IPS DF 6.9 (cell line): ENCODE results near the gene RSBN1L.
"Not testable (repeated sequence)": the region's sequence is repeated elsewhere in the genome, so short reads cannot be mapped to it uniquely, and the experiment has no call there.

Experiments used
- DNase-seq: peaks from one replicate; pipeline ENCODE4 v3.0.0-alpha.2; 2013; ENCODE audit warnings: low read depth, low spot score
- H3K27ac ChIP-seq: one replicate; pipeline ENCODE4 v1.5.1; 2013; ENCODE audit warnings: low read length, control low read depth
- H3K27me3 ChIP-seq: 2 replicates; pipeline ENCODE4 v1.6.1; 2013; ENCODE audit warnings: mild to moderate bottlenecking, low read length; ENCODE audit not compliant: control insufficient read depth, insufficient read depth
- H3K36me3 ChIP-seq: 2 replicates; pipeline ENCODE4 v1.6.1; 2013; ENCODE audit warnings: low read length; ENCODE audit not compliant: control insufficient read depth, insufficient read depth
- H3K4me1 ChIP-seq: 2 replicates; pipeline ENCODE4 v1.6.1; 2013; ENCODE audit warnings: low read length; ENCODE audit not compliant: control insufficient read depth, insufficient read depth
- H3K4me3 ChIP-seq: 2 replicates; pipeline ENCODE4 v1.5.1; 2013; ENCODE audit warnings: mild to moderate bottlenecking, low read length
- H3K9me3 ChIP-seq: 2 replicates; pipeline ENCODE4 v1.6.1; 2013; ENCODE audit warnings: low read length, inconsistent platforms; ENCODE audit not compliant: control insufficient read depth, insufficient read depth
- WGBS: extraction: QIAGEN DNeasy Blood & Tissue Kit; methylation state at CpG from one replicate; pipeline ENCODE4 v1.1.7; 2013; ENCODE audit warnings: mixed read lengths, missing lambda C conversion rate; ENCODE audit not compliant: insufficient read length, insufficient coverage; 5-methylcytosine and 5-hydroxymethylcytosine counted together

Gene RSBN1L

DNA sequence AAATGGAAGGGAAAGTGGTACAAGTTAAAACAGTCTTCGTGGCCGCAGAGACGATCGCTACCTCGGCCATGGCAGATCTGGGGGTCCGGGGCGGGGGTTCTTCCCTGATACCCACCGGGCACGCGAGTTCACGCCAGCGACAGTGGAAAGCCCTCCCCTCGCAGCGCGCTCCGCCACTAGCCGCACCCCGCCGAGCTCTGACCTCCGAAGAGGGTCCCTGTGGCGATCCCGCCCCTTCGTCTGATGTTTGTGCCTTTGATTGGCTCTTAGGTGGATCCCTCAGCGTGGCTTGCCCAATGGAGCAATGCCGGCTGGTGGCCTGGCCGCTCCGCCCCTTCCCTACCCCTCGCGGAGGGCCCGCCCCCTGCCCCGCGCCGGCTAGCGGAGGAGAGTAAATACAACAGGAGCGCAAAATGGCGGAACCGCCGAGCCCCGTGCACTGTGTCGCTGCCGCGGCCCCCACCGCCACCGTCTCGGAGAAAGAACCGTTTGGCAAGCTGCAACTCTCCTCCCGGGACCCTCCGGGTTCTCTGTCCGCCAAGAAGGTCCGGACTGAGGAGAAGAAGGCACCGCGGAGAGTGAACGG is at the start of gene RSBN1L:
Gene RSBN1L, plus strand, starts transcription at position 403 of the 586 bp plus-strand sequence. Its CDS starts 11 bp downstream, at position 414.
- no peaks in the 10 kb centered on the region for H3K9me3 ChIP-seq
- no peaks in the 10 kb centered on the region for H3K27me3 ChIP-seq
- H3K27ac ChIP-seq = no peak within 1 kb of the TSS
- H3K4me3 ChIP-seq = peak within 1 kb of the TSS; percentile 73
- WGBS = no CpG with 5 or more reads among the region's 53 CpGs
- no peaks in the 10 kb centered on the region for H3K4me1 ChIP-seq
- no peaks in the 10 kb centered on the region for H3K36me3 ChIP-seq
- DNase-seq = peak; percentile 93

DNA sequence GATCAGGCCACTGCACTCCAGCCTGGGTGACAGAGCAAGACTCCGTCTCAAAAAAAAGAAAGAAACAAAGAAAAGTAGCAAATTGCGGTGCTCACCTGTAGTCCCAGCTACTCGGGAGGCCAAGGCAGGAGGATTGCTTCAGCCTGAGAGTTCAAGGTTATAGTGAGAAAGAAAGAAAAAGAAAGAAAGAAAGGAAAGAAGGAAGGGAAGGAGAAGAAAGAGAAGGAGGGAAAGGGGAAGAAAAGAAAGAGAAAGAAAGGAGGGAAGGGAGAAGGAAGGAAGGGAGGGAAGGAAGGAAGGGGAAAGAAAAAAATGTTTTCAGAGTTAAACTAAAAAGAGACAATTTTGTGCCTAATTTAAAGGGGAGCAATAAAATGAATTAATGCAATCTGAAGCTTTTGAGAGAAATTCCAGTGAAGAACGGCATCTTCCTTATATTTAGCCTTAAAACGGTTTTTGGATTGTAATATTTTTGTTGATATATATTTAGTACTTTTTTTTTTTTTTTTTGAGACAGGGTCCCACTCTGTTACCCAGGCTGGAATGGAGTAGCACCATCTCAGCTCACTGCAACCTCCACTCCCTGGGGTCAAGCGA is 47.4 kb upstream of the RSBN1L start:
- no peak overlapping the region for H3K27ac ChIP-seq
- no peak for DNase-seq
- no peaks in the 10 kb centered on the region for H3K9me3 ChIP-seq
- H3K4me1 ChIP-seq = no peaks in the 10 kb centered on the region
- WGBS = no CpG with 5 or more reads among the region's 6 CpGs
- no peak overlapping the region for H3K4me3 ChIP-seq
- H3K36me3 ChIP-seq = peaks cover 3% of the 10 kb centered on the region; the same call in 1 of the 2 replicates
- H3K27me3 ChIP-seq = no peaks in the 10 kb centered on the region

DNA sequence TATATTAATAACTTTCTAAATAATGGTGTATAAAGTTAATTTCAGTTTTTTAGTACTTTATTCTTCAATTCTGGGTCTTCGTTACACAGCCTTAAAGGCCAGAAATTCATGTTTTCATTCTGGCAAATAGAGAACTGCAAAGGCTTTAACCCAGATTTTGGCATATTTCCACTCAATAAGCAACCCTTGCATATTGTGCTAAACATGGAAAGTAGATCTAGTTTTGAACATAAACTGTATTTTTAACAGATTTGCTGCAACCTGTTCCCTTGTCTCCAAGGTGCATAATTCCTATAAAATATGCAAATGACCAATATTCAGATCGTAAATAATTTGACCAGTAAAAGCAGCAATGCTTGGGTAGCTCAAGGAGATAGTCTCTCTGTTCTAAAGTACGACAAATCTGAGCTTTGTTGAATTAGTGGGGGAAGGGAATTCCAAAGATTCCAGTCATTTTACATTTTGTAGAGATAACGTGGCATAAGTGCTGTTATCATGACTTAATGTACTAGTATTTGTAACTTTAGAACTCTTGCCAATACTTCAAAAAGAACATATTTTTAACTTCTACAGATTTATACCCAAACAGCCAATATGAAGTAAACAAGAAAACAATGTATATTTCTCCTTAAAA is 46.4 kb upstream of the RSBN1L start:
- Histone ChIP-seq H3K4me3 (no peak overlapping the region), H3K4me1 (no peaks in the 10 kb centered on the region), H3K36me3 (peaks cover 3% of the 10 kb centered on the region; the same call in 1 of the 2 replicates), H3K27me3 (no peaks in the 10 kb centered on the region), H3K27ac (no peak overlapping the region), H3K9me3 (no peaks in the 10 kb centered on the region)
- no CpG with 5 or more reads among the region's 4 CpGs for WGBS
- no peak for DNase-seq

DNA sequence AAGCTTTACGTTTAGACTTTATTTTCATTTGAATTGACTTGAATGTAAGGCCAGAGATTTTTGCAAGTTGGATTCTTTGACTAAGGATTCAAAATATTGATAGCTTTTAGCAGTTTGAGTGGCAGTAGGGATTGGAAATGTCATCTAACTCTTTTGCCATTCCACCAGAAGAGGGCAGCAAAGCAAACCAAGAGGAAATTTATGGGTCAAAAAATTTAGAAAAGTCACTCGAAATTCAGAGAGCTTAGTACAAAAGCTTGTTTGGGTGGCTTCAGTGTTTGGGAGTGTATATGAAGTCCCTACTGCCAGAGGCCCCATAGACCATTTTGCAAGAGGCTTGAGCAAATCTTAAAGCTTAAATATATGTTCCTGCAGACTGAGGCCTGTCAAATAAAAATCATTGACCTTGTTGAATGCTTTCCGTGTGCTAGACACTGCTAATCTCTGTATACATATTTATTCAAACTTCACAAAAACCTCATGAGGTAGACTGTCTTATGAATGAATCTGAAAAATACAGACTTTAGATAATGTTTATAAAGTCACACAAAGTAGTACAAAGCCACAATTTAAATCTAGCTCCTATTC is 44.6 kb upstream of the RSBN1L start:
- Histone ChIP-seq H3K27ac (no peak overlapping the region), H3K27me3 (no peaks in the 10 kb centered on the region), H3K36me3 (peaks cover 6% of the 10 kb centered on the region; the same call in 1 of the 2 replicates), H3K9me3 (no peaks in the 10 kb centered on the region), H3K4me3 (no peak overlapping the region), H3K4me1 (no peaks in the 10 kb centered on the region)
- no CpG with 5 or more reads among the region's 3 CpGs for WGBS
- peak; percentile 16 for DNase-seq

DNA sequence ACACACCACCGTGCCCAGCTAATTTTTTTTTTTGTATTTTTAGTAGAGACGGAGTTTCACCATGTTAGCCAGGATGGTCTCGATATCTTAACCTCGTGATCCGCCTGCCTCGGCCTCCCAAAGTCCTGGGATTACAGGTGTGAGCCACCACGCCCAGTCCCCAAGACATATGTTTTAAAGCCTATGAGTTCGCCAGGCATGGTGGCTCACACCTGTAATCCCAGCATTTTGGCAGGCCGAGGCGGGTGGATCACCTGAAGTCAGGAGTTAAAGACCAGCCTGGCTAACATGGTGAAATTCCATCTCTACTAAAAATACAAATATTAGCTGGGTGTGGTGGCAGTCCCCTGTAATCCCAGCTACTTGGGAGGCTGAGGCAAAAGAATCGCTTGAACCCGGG is 43.4 kb upstream of the RSBN1L start:
- DNase-seq, H3K36me3 ChIP-seq, H3K27me3 ChIP-seq, H3K4me3 ChIP-seq, H3K27ac ChIP-seq, H3K9me3 ChIP-seq, H3K4me1 ChIP-seq: not testable (repeated sequence)
- no CpG with 5 or more reads among the region's 12 CpGs for WGBS

DNA sequence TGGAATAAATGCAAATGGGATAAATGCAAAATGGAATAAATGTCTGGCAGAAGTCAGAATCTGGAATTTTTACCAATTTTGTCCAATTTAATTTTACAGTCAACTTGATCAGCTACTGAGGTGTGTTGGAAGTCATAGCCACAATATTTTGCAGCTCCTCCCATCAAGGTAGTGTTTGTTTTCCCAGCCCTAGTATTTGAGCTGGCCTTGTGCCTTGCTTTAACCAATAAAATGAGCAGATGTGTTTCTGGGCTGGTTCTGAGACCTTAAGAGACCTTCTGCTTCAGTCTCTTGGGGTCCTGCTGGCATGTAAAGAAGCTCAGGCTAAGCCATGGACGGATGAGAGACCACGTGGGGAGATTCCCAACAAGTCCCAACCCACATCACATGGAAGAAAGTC is 42.7 kb upstream of the RSBN1L start:
- no peaks in the 10 kb centered on the region for H3K27me3 ChIP-seq
- no peaks in the 10 kb centered on the region for H3K9me3 ChIP-seq
- no CpG with 5 or more reads among the region's 2 CpGs for WGBS
- H3K4me1 ChIP-seq = no peaks in the 10 kb centered on the region
- H3K4me3 ChIP-seq = no peak overlapping the region
- no peak for DNase-seq
- peaks cover 6% of the 10 kb centered on the region; the same call in 1 of the 2 replicates for H3K36me3 ChIP-seq
- H3K27ac ChIP-seq = no peak overlapping the region

DNA sequence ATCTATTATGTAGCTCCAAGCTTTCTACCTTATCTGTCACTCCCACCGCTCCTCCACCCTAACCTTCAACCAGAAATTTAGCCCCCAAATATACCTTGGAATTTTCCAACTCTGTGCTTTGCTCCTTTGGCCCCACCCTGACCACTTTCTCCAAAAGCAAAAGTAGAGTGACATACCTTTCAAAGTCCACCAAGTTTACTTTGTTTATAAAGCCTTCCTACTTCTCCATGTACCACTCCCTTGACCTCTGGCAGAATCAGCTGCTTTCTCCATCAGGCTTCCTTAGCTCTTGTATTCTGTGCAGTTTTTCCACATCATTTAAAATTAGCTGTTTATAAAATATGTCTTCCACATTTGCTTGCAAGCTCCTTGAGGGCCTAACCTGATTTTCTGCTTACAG is 40.9 kb upstream of the RSBN1L start:
- Histone ChIP-seq H3K27me3 (no peaks in the 10 kb centered on the region), H3K9me3 (no peaks in the 10 kb centered on the region), H3K27ac (no peak overlapping the region), H3K36me3 (peaks cover 6% of the 10 kb centered on the region; the same call in 1 of the 2 replicates), H3K4me3 (no peak overlapping the region), H3K4me1 (no peaks in the 10 kb centered on the region)
- no peak for DNase-seq
- no CpG with 5 or more reads among the region's 1 CpG for WGBS

DNA sequence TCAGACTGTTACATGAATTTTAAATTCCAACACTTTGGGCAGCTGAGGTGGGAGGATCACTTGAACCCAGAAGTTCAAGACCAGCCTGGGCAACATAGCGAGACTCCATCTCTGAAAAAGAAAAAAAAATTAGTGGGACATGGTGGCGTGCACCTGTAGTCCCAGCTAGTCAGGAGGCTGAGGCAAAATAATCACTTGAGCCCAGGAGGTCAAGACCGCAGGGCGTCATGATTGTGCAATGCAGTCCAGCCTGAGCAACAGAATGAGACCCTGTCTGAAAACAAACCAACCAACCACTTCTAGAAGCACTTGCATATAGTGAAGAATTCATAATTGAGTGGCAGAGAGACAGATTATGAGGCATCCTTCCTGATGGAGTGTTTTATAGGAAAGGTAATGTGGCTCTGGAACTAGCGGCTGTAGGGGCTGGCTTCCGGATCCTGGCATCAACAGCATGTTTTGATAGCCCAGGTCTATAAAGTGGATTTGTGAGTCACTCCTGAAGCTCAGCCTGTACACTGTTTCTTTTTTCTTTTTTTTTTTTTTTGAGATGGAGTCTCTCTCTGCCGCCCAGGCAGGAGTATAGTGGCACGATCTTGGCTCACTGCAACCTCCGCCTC is 40.3 kb upstream of the RSBN1L start:
- H3K9me3 ChIP-seq = no peaks in the 10 kb centered on the region
- peaks cover 6% of the 10 kb centered on the region; the same call in 1 of the 2 replicates for H3K36me3 ChIP-seq
- no peak overlapping the region for H3K27ac ChIP-seq
- no peak overlapping the region for H3K4me3 ChIP-seq
- no peaks in the 10 kb centered on the region for H3K4me1 ChIP-seq
- DNase-seq = no peak
- WGBS = no CpG with 5 or more reads among the region's 9 CpGs
- no peaks in the 10 kb centered on the region for H3K27me3 ChIP-seq

DNA sequence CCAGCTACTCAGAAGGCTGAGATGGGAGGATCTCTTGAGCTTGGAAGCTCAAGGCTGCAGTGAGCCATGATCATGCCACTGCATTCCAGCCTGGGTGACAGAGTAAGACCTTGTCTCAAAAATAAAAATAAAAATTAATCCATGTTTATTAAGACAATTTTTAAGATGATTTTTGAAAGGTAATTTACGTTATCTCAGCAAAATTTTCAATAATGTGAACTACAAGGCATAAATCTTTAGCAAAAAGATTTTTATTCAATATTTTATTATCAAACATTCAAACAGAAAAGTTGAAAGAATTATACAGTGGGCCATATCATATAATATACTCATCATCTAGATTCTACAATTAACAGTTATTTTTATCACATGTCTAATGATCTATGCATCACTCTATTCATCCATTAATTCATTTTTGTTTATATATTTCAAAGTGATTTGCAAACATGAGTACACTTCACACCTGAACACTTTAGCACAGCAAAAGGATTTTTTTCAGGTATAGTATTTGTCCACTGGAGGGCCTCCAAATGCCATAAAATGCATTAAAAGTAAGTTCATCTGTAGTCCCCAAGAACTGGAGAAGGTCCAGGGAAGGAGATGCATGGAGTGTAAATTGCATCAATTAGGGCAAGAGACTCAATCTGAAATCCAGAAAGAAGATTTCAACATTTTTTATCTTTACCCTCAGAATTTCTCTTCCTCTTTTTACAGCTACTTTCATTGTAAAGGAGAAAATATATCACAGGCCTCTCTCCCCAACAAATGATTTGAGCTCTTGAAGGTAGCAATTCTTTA is 38.6 kb upstream of the RSBN1L start:
- H3K4me1 ChIP-seq = no peaks in the 10 kb centered on the region
- peaks cover 6% of the 10 kb centered on the region; the same call in 1 of the 2 replicates for H3K36me3 ChIP-seq
- WGBS = no CpG with 5 or more reads among the region's 1 CpG
- no peaks in the 10 kb centered on the region for H3K27me3 ChIP-seq
- H3K27ac ChIP-seq = no peak overlapping the region
- H3K4me3 ChIP-seq = no peak overlapping the region
- no peaks in the 10 kb centered on the region for H3K9me3 ChIP-seq
- DNase-seq = no peak

DNA sequence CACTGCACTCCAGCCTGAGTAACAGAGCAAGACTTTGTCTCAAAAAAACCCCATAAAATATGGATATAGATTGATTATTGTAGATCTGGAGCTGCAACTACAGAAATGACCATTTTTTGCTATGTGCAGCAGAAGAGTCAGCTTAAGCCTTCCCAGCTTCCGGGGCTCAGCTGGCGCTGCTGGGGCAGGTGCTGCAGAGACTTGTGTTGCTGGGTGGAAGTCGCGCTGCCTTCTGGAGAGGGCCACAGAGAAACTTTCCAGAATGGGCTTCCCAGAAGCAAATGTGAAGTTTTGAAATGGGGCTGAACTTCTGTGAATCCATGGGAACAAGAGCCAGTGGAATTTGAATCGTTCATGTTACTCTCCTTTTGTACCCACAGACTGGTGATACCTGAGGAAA is 37.3 kb upstream of the RSBN1L start:
- no peak overlapping the region for H3K4me3 ChIP-seq
- no peaks in the 10 kb centered on the region for H3K4me1 ChIP-seq
- H3K9me3 ChIP-seq = no peaks in the 10 kb centered on the region
- no peaks in the 10 kb centered on the region for H3K27me3 ChIP-seq
- DNase-seq = no peak
- WGBS = no CpG with 5 or more reads among the region's 5 CpGs
- H3K27ac ChIP-seq = no peak overlapping the region
- H3K36me3 ChIP-seq = peaks cover 3% of the 10 kb centered on the region; the same call in 1 of the 2 replicates
